RWPE2 (cell line): ENCODE results near the gene ABCA7.
A peak's percentile ranks its signal among the peaks of the same experiment; 100 is the strongest.

Experiments used
- ATAC-seq: fragments of 200-7000 bp; cut with Tn5 transposase; 3 replicates; pipeline ENCODE4 v1.9.1; 2021; ENCODE audit warnings: low read depth
- DNase-seq: peaks from one replicate; pipeline ENCODE4 v3.0.0-alpha.2; 2020; ENCODE audit warnings: low spot score
- H3K27ac ChIP-seq: fragments of 450-650 bp; 2 replicates; pipeline ENCODE4 v1.5.1; 2017; ENCODE audit warnings: mild to moderate bottlenecking; ENCODE audit not compliant: poor library complexity, severe bottlenecking
- H3K27me3 ChIP-seq: fragments of 250-450 bp; sonication (Bioruptor Pico); 2 replicates; pipeline ENCODE4 v1.5.1; 2021; ENCODE audit warnings: mild to moderate bottlenecking, moderate library complexity; ENCODE audit not compliant: insufficient read depth, poor library complexity, severe bottlenecking
- H3K36me3 ChIP-seq: fragments of 250-450 bp; sonication (Bioruptor Pico); 2 replicates; pipeline ENCODE4 v1.5.1; 2020; ENCODE audit warnings: low read depth, mild to moderate bottlenecking, moderate library complexity
- H3K4me1 ChIP-seq: fragments of 250-450 bp; sonication (Bioruptor Pico); 2 replicates; pipeline ENCODE4 v1.5.1; 2021; ENCODE audit warnings: mild to moderate bottlenecking, moderate library complexity; ENCODE audit not compliant: insufficient read depth, poor library complexity, severe bottlenecking
- H3K4me3 ChIP-seq: fragments of 250-450 bp; sonication (Bioruptor Pico); 2 replicates; pipeline ENCODE4 v1.5.1; 2021; ENCODE audit warnings: mild to moderate bottlenecking, moderate library complexity; ENCODE audit not compliant: severe bottlenecking
- H3K9me3 ChIP-seq: fragments of 250-450 bp; sonication (Bioruptor Pico); 2 replicates; pipeline ENCODE4 v1.5.1; 2021; ENCODE audit warnings: mild to moderate bottlenecking, moderate library complexity; ENCODE audit not compliant: severe bottlenecking
- CTCF ChIP-seq: fragments of 450-650 bp; IDR thresholded peaks from one replicate; pipeline ENCODE4 v1.5.1; 2017; ENCODE audit warnings: mild to moderate bottlenecking, moderate library complexity; ENCODE audit not compliant: poor library complexity, severe bottlenecking

The ABCA7 gene

GRCh38 chr19:1105873-1106840, 66.2 kb downstream of the ABCA7 start:
- DNase-seq, result no peak
- H3K27ac ChIP-seq, result peak overlapping the region; percentile 20
- TF ChIP-seq CTCF, result no peak
- H3K4me1 ChIP-seq, result peaks cover 21% of the 10 kb centered on the region
- H3K9me3 ChIP-seq, result no peaks in the 10 kb centered on the region
- H3K36me3 ChIP-seq, result peaks cover 44% of the 10 kb centered on the region
- no peaks in the 10 kb centered on the region for H3K27me3 ChIP-seq
- ATAC-seq, result no peak
- no peak overlapping the region for H3K4me3 ChIP-seq

GRCh38 chr19:1106841-1107660, 67.1 kb downstream of the ABCA7 start:
- Histone ChIP-seq H3K27me3 (no peaks in the 10 kb centered on the region), H3K4me1 (peaks cover 12% of the 10 kb centered on the region), H3K27ac (peak overlapping the region; percentile 20), H3K36me3 (peaks cover 48% of the 10 kb centered on the region), H3K4me3 (no peak overlapping the region), H3K9me3 (no peaks in the 10 kb centered on the region)
- TF ChIP-seq CTCF, result peak; percentile 39
- DNase-seq (no peak), ATAC-seq (peak; percentile 44)

- no peak overlapping the region for H3K4me3 ChIP-seq
- DNase-seq, result no peak
- H3K36me3 ChIP-seq, result peaks cover 55% of the 10 kb centered on the region
- no peaks in the 10 kb centered on the region for H3K9me3 ChIP-seq
- H3K4me1 ChIP-seq, result peaks cover 7% of the 10 kb centered on the region
- H3K27me3 ChIP-seq, result no peaks in the 10 kb centered on the region
- TF ChIP-seq CTCF, result no peak
- ATAC-seq, result no peak
- peak overlapping the region; percentile 20 for H3K27ac ChIP-seq
These were observed 67.9 kb downstream of the ABCA7 start for GRCh38 chr19:1107661-1108261.

- H3K4me3 ChIP-seq, result no peak overlapping the region
- H3K27me3 ChIP-seq, result no peaks in the 10 kb centered on the region
- ATAC-seq (no peak), DNase-seq (no peak)
- no peak overlapping the region for H3K27ac ChIP-seq
- H3K36me3 ChIP-seq, result peaks cover 59% of the 10 kb centered on the region
- no peak for TF ChIP-seq CTCF
- no peaks in the 10 kb centered on the region for H3K9me3 ChIP-seq
- H3K4me1 ChIP-seq, result no peaks in the 10 kb centered on the region
These were observed 68.6 kb downstream of the ABCA7 start for GRCh38 chr19:1108291-1109031.
